Measurements from ENCODE around the gene GPR155.
"Not testable (repeated sequence)": the region's sequence is repeated elsewhere in the genome, so short reads cannot be mapped to it uniquely, and the experiment has no call there.

The GPR155 gene

GRCh38 chr2:174436351-174436750, 50.5 kb downstream of the GPR155 start:
- no peaks in the 10 kb centered on the region for H3K9me3 ChIP-seq (ENCODE audit: control insufficient read depth in 2 of 2, low read length in 2 of 2)
- H3K36me3 ChIP-seq (ENCODE audit: control insufficient read depth in 2 of 2, insufficient read depth in 2 of 2, low read length in 2 of 2) = peaks cover 10 to 12% of the 10 kb centered on the region in 2 donors
- H3K27ac ChIP-seq (ENCODE audit: low read length) = no peak overlapping the region
- H3K9ac ChIP-seq (ENCODE audit: low read length in 2 of 2) = no peak overlapping the region
- no peaks in the 10 kb centered on the region for H3K27me3 ChIP-seq (ENCODE audit: control insufficient read depth in 1 of 2, insufficient read depth in 2 of 2, low read length in 2 of 2)
- H3K4me1 ChIP-seq (ENCODE audit: control insufficient read depth, insufficient read depth, low read length) = peaks cover 3% of the 10 kb centered on the region
- no peak overlapping the region for H3K4me3 ChIP-seq (ENCODE audit: low read length in 2 of 2)

GRCh38 chr2:174431902-174432301, 54.9 kb downstream of the GPR155 start:
- Histone ChIP-seq H3K36me3 (ENCODE audit: control insufficient read depth in 2 of 2, insufficient read depth in 2 of 2, low read length in 2 of 2) (peaks cover 8 to 9% of the 10 kb centered on the region in 2 donors), H3K9me3 (ENCODE audit: control insufficient read depth in 2 of 2, low read length in 2 of 2) (no peaks in the 10 kb centered on the region), H3K9ac (ENCODE audit: low read length in 2 of 2) (no peak overlapping the region), H3K4me1 (ENCODE audit: control insufficient read depth, insufficient read depth, low read length) (no peaks in the 10 kb centered on the region), H3K4me3 (ENCODE audit: low read length in 2 of 2) (no peak overlapping the region), H3K27me3 (ENCODE audit: control insufficient read depth in 1 of 2, insufficient read depth in 2 of 2, low read length in 2 of 2) (no peaks in the 10 kb centered on the region), H3K27ac (ENCODE audit: low read length) (no peak overlapping the region)

- no peak overlapping the region for H3K27ac ChIP-seq (ENCODE audit: low read length)
- H3K4me1 ChIP-seq (ENCODE audit: control insufficient read depth, insufficient read depth, low read length) = no peaks in the 10 kb centered on the region
- H3K27me3 ChIP-seq (ENCODE audit: control insufficient read depth in 1 of 2, insufficient read depth in 2 of 2, low read length in 2 of 2) = no peaks in the 10 kb centered on the region
- no peak overlapping the region for H3K9ac ChIP-seq (ENCODE audit: low read length in 2 of 2)
- H3K9me3 ChIP-seq (ENCODE audit: control insufficient read depth in 2 of 2, low read length in 2 of 2) = no peaks in the 10 kb centered on the region
- H3K36me3 ChIP-seq (ENCODE audit: control insufficient read depth in 2 of 2, insufficient read depth in 2 of 2, low read length in 2 of 2) = no peaks in the 10 kb centered on the region
- H3K4me3 ChIP-seq (ENCODE audit: low read length in 2 of 2) = no peak overlapping the region
These were observed 56.8 kb downstream of the GPR155 start for GRCh38 chr2:174430066-174430465.

GRCh38 chr2:174428214-174428613, 58.6 kb downstream of the GPR155 start:
- no peak overlapping the region for H3K4me3 ChIP-seq (ENCODE audit: low read length in 2 of 2)
- H3K9ac ChIP-seq (ENCODE audit: low read length in 2 of 2) = no peak overlapping the region
- no peaks in the 10 kb centered on the region for H3K9me3 ChIP-seq (ENCODE audit: control insufficient read depth in 2 of 2, low read length in 2 of 2)
- H3K27ac ChIP-seq (ENCODE audit: low read length) = no peak overlapping the region
- H3K27me3 ChIP-seq (ENCODE audit: control insufficient read depth in 1 of 2, insufficient read depth in 2 of 2, low read length in 2 of 2) = no peaks in the 10 kb centered on the region
- H3K36me3 ChIP-seq (ENCODE audit: control insufficient read depth in 2 of 2, insufficient read depth in 2 of 2, low read length in 2 of 2) = no peaks in the 10 kb centered on the region
- H3K4me1 ChIP-seq (ENCODE audit: control insufficient read depth, insufficient read depth, low read length) = no peaks in the 10 kb centered on the region

GRCh38 chr2:174412256-174412655, 74.6 kb downstream of the GPR155 start:
- Histone ChIP-seq H3K9ac (ENCODE audit: low read length in 2 of 2) (no peak overlapping the region), H3K4me3 (ENCODE audit: low read length in 2 of 2) (no peak overlapping the region)

GRCh38 chr2:174410039-174410438, 76.8 kb downstream of the GPR155 start:
- H3K4me3 ChIP-seq (ENCODE audit: low read length in 2 of 2); H3K9me3 ChIP-seq (ENCODE audit: control insufficient read depth in 2 of 2, low read length in 2 of 2); H3K36me3 ChIP-seq (ENCODE audit: control insufficient read depth in 2 of 2, insufficient read depth in 2 of 2, low read length in 2 of 2); H3K4me1 ChIP-seq (ENCODE audit: control insufficient read depth, insufficient read depth, low read length); H3K27ac ChIP-seq (ENCODE audit: low read length); H3K27me3 ChIP-seq (ENCODE audit: control insufficient read depth in 1 of 2, insufficient read depth in 2 of 2, low read length in 2 of 2); H3K9ac ChIP-seq (ENCODE audit: low read length in 2 of 2): not testable (repeated sequence)

More at GRCh38 chr2:174412256-174412655, 74.6 kb downstream of the GPR155 start:
- Histone ChIP-seq H3K27ac (ENCODE audit: low read length) (no peak overlapping the region), H3K9me3 (ENCODE audit: control insufficient read depth in 2 of 2, low read length in 2 of 2) (no peaks in the 10 kb centered on the region), H3K27me3 (ENCODE audit: control insufficient read depth in 1 of 2, insufficient read depth in 2 of 2, low read length in 2 of 2) (no peaks in the 10 kb centered on the region), H3K36me3 (ENCODE audit: control insufficient read depth in 2 of 2, insufficient read depth in 2 of 2, low read length in 2 of 2) (peaks cover 2 to 3% of the 10 kb centered on the region in 2 donors), H3K4me1 (ENCODE audit: control insufficient read depth, insufficient read depth, low read length) (no peaks in the 10 kb centered on the region)

- Histone ChIP-seq H3K9me3 (ENCODE audit: control insufficient read depth in 2 of 2, low read length in 2 of 2) (no peaks in the 10 kb centered on the region), H3K27ac (ENCODE audit: low read length) (no peak overlapping the region), H3K4me1 (ENCODE audit: control insufficient read depth, insufficient read depth, low read length) (no peaks in the 10 kb centered on the region), H3K9ac (ENCODE audit: low read length in 2 of 2) (no peak overlapping the region), H3K4me3 (ENCODE audit: low read length in 2 of 2) (no peak overlapping the region), H3K27me3 (ENCODE audit: control insufficient read depth in 1 of 2, insufficient read depth in 2 of 2, low read length in 2 of 2) (no peaks in the 10 kb centered on the region), H3K36me3 (ENCODE audit: control insufficient read depth in 2 of 2, insufficient read depth in 2 of 2, low read length in 2 of 2) (peaks cover 6 to 7% of the 10 kb centered on the region in 2 donors)
These were observed 83.2 kb downstream of the GPR155 start for GRCh38 chr2:174403628-174404027.

- Histone ChIP-seq H3K9ac (ENCODE audit: low read length in 2 of 2) (no peak overlapping the region), H3K36me3 (ENCODE audit: control insufficient read depth in 2 of 2, insufficient read depth in 2 of 2, low read length in 2 of 2) (peaks cover 6 to 7% of the 10 kb centered on the region in 2 donors), H3K9me3 (ENCODE audit: control insufficient read depth in 2 of 2, low read length in 2 of 2) (no peaks in the 10 kb centered on the region), H3K4me1 (ENCODE audit: control insufficient read depth, insufficient read depth, low read length) (peaks cover 5% of the 10 kb centered on the region), H3K4me3 (ENCODE audit: low read length in 2 of 2) (no peak overlapping the region), H3K27ac (ENCODE audit: low read length) (no peak overlapping the region), H3K27me3 (ENCODE audit: control insufficient read depth in 1 of 2, insufficient read depth in 2 of 2, low read length in 2 of 2) (no peaks in the 10 kb centered on the region)
These were observed 86.0 kb downstream of the GPR155 start for GRCh38 chr2:174400853-174401252.

GRCh38 chr2:174399171-174399570, 87.7 kb downstream of the GPR155 start:
- Histone ChIP-seq H3K4me3 (ENCODE audit: low read length in 2 of 2) (no peak overlapping the region), H3K27me3 (ENCODE audit: control insufficient read depth in 1 of 2, insufficient read depth in 2 of 2, low read length in 2 of 2) (no peaks in the 10 kb centered on the region), H3K9me3 (ENCODE audit: control insufficient read depth in 2 of 2, low read length in 2 of 2) (no peaks in the 10 kb centered on the region), H3K27ac (ENCODE audit: low read length) (no peak overlapping the region), H3K9ac (ENCODE audit: low read length in 2 of 2) (no peak overlapping the region), H3K36me3 (ENCODE audit: control insufficient read depth in 2 of 2, insufficient read depth in 2 of 2, low read length in 2 of 2) (peaks cover 6 to 7% of the 10 kb centered on the region in 2 donors), H3K4me1 (ENCODE audit: control insufficient read depth, insufficient read depth, low read length) (peaks cover 9% of the 10 kb centered on the region)

- H3K4me1 ChIP-seq (ENCODE audit: control insufficient read depth, insufficient read depth, low read length) = peaks cover 10% of the 10 kb centered on the region
- H3K36me3 ChIP-seq (ENCODE audit: control insufficient read depth in 2 of 2, insufficient read depth in 2 of 2, low read length in 2 of 2) = peaks cover 4 to 6% of the 10 kb centered on the region in 2 donors
- no peak overlapping the region for H3K4me3 ChIP-seq (ENCODE audit: low read length in 2 of 2)
These were observed 89.1 kb downstream of the GPR155 start for GRCh38 chr2:174397773-174398172.

GRCh38 chr2:174395969-174396630, 90.7 kb downstream of the GPR155 start:
- Histone ChIP-seq H3K9me3 (ENCODE audit: control insufficient read depth in 2 of 2, low read length in 2 of 2) (no peaks in the 10 kb centered on the region), H3K4me3 (ENCODE audit: low read length in 2 of 2) (peak overlapping the region; percentile 96 to 97), H3K27ac (ENCODE audit: low read length) (peak overlapping the region; percentile 77), H3K4me1 (ENCODE audit: control insufficient read depth, insufficient read depth, low read length) (peaks cover 10% of the 10 kb centered on the region), H3K27me3 (ENCODE audit: control insufficient read depth in 1 of 2, insufficient read depth in 2 of 2, low read length in 2 of 2) (no peaks in the 10 kb centered on the region), H3K9ac (ENCODE audit: low read length in 2 of 2) (peak overlapping the region; percentile 91 to 96), H3K36me3 (ENCODE audit: control insufficient read depth in 2 of 2, insufficient read depth in 2 of 2, low read length in 2 of 2) (peaks cover 4 to 10% of the 10 kb centered on the region in 2 donors)

More at GRCh38 chr2:174397773-174398172, 89.1 kb downstream of the GPR155 start:
- H3K27me3 ChIP-seq (ENCODE audit: control insufficient read depth in 1 of 2, insufficient read depth in 2 of 2, low read length in 2 of 2) = no peaks in the 10 kb centered on the region
- H3K9me3 ChIP-seq (ENCODE audit: control insufficient read depth in 2 of 2, low read length in 2 of 2) = no peaks in the 10 kb centered on the region
- no peak overlapping the region for H3K27ac ChIP-seq (ENCODE audit: low read length)
- no peak overlapping the region for H3K9ac ChIP-seq (ENCODE audit: low read length in 2 of 2)

Measured in stomach smooth muscle (tissue), 2 donors.